GM23338 (cell line): ENCODE results near the gene GTF2H4. TPM values are rescaled to one million over a fixed set of nuclear protein-coding genes. Genes with fewer than 3 reads are reported as not detected.
A peak's percentile ranks its signal among the peaks of the same experiment; 100 is the strongest.

Experiments
- ATAC-seq: fragments of 200-7000 bp; cut with Tn5 transposase; 3 replicates; pipeline ENCODE4 v1.9.1; 2020
- DNase-seq: peaks from one replicate; pipeline ENCODE4 v3.0.0-alpha.2; 2015; ENCODE audit warnings: low spot score
- H2AFZ ChIP-seq: fragments of 200-600 bp; sonication (generic); 2 replicates; pipeline ENCODE4 v1.8.0; 2016; ENCODE audit warnings: antibody characterized with exemption, mild to moderate bottlenecking, moderate library complexity
- H3F3A ChIP-seq: fragments of 200-600 bp; sonication (generic); replicated peaks from 2 replicates; pipeline ENCODE4 v1.8.0; 2017; ENCODE audit warnings: antibody characterized with exemption, mixed run types, low read depth
- H3K27ac ChIP-seq: fragments of 200-600 bp; sonication (generic); 2 replicates; pipeline ENCODE4 v1.6.1; 2016; ENCODE audit warnings: low read depth
- H3K27me3 ChIP-seq: fragments of 200-600 bp; sonication (generic); 2 replicates; pipeline ENCODE4 v1.8.0; 2016; ENCODE audit warnings: mild to moderate bottlenecking, mixed run types, moderate library complexity; ENCODE audit not compliant: insufficient read depth
- H3K36me3 ChIP-seq: fragments of 200-600 bp; sonication (generic); 2 replicates; pipeline ENCODE4 v1.8.0; 2016; ENCODE audit warnings: mild to moderate bottlenecking; ENCODE audit not compliant: insufficient read depth
- H3K4me1 ChIP-seq: fragments of 200-600 bp; sonication (generic); 2 replicates; pipeline ENCODE4 v1.8.0; 2016; ENCODE audit warnings: mild to moderate bottlenecking, moderate library complexity; ENCODE audit not compliant: insufficient read depth
- H3K4me2 ChIP-seq: fragments of 200-600 bp; sonication (generic); 2 replicates; pipeline ENCODE4 v1.7.1; 2017; ENCODE audit warnings: mixed run types
- H3K4me3 ChIP-seq: fragments of 200-600 bp; sonication (generic); 2 replicates; pipeline ENCODE4 v1.6.1; 2016; ENCODE audit warnings: mixed run types
- H3K79me2 ChIP-seq: fragments of 200-600 bp; sonication (generic); replicated peaks from 2 replicates; pipeline ENCODE4 v1.8.0; 2017; ENCODE audit warnings: mild to moderate bottlenecking; ENCODE audit not compliant: insufficient read depth
- H3K9me2 ChIP-seq: fragments of 200-600 bp; sonication (generic); 2 replicates; pipeline ENCODE4 v1.8.0; 2017; ENCODE audit not compliant: insufficient read depth
- H4K20me1 ChIP-seq: fragments of 200-600 bp; sonication (generic); replicated peaks from 2 replicates; pipeline ENCODE4 v1.8.0; 2017; ENCODE audit warnings: mild to moderate bottlenecking; ENCODE audit not compliant: insufficient read depth
- H3K27ac Mint-ChIP-seq: 2 replicates; pipeline ENCODE4 v1.8.0; 2020; ENCODE audit warnings: inconsistent platforms, mild to moderate bottlenecking, moderate library complexity, mixed read lengths
- H3K27me3 Mint-ChIP-seq: 3 replicates; pipeline ENCODE4 v1.8.0; 2022; ENCODE audit warnings: low read depth, mild to moderate bottlenecking, moderate library complexity, mixed read lengths, inconsistent platforms; ENCODE audit not compliant: insufficient read depth, poor library complexity
- H3K36me3 Mint-ChIP-seq: 3 replicates; pipeline ENCODE4 v1.8.0; 2021; ENCODE audit warnings: low read depth, mild to moderate bottlenecking, inconsistent platforms, moderate library complexity, mixed read lengths
- H3K4me1 Mint-ChIP-seq: 3 replicates; pipeline ENCODE4 v1.8.0; 2020; ENCODE audit warnings: mild to moderate bottlenecking, inconsistent platforms, mixed read lengths
- H3K4me3 Mint-ChIP-seq: 3 replicates; pipeline ENCODE4 v1.8.0; 2021; ENCODE audit warnings: moderate library complexity, mild to moderate bottlenecking, inconsistent platforms, mixed read lengths
- H3K9me3 Mint-ChIP-seq: 3 replicates; pipeline ENCODE4 v1.8.0; 2020; ENCODE audit warnings: moderate library complexity, mild to moderate bottlenecking, inconsistent platforms, mixed read lengths
- ETS1 ChIP-seq: IDR thresholded peaks from 2 replicates; pipeline ENCODE4 v1.6.1; 2016; ENCODE audit warnings: antibody characterized with exemption
- EZH2 ChIP-seq: fragments of 200-600 bp; sonication (generic); IDR thresholded peaks from one replicate; pipeline ENCODE4 v1.8.0; 2017; ENCODE audit warnings: antibody characterized with exemption, mild to moderate bottlenecking, low read depth; ENCODE audit not compliant: unreplicated experiment
- NANOG ChIP-seq: IDR thresholded peaks from 2 replicates; pipeline ENCODE4 v1.6.1; 2016; ENCODE audit warnings: antibody characterized with exemption, borderline replicate concordance
- POLR2AphosphoS5 ChIP-seq: IDR thresholded peaks from 2 replicates; pipeline ENCODE4 v1.6.1; 2016; ENCODE audit warnings: antibody characterized with exemption, low read depth
- REST ChIP-seq: IDR thresholded peaks from one replicate; pipeline ENCODE4 v1.6.1; 2018; ENCODE audit warnings: antibody characterized with exemption; ENCODE audit not compliant: unreplicated experiment
- STAT1 ChIP-seq: IDR thresholded peaks from one replicate; pipeline ENCODE4 v1.6.1; 2016; ENCODE audit warnings: antibody characterized with exemption; ENCODE audit not compliant: unreplicated experiment
- ZNF114 ChIP-seq: fragments of 250-450 bp; sonication (Bioruptor Pico); IDR thresholded peaks from 2 replicates; pipeline ENCODE4 v1.5.0; 2020; ENCODE audit warnings: mild to moderate bottlenecking, moderate library complexity
- ZNF331 ChIP-seq: fragments of 250-450 bp; sonication (Bioruptor Pico); IDR thresholded peaks from 2 replicates; pipeline ENCODE4 v1.5.0; 2020; ENCODE audit warnings: low read depth, mild to moderate bottlenecking, moderate library complexity
- polyA plus RNA-seq: library from polyadenylated mRNA; unstranded; fragments of >200 nt; fragmentation: Nextera tagmentation; extraction: Ambion mirVana; gene quantifications from 2 replicates; pipeline ENCODE4 v1.2.1, GENCODE V29; 2016
- total RNA-seq: library from RNA; depleted of rRNA; stranded (reverse); fragments of >200 nt; shearing (Covaris generic); gene quantifications from 2 replicates; pipeline ENCODE4 v1.2.3, GENCODE V29; 2014
- TF ChIP-seq, protein P1 (sequence below): fragments of 250-450 bp; sonication (Bioruptor Pico); IDR thresholded peaks from 2 replicates; pipeline ENCODE4 v1.5.0; 2020; ENCODE audit warnings: mild to moderate bottlenecking, moderate library complexity

GTF2H4 gene
- total and polyA plus RNA-seq, 2 experiments from 2014 or later, result 14.8 to 32.6 TPM

DNA sequence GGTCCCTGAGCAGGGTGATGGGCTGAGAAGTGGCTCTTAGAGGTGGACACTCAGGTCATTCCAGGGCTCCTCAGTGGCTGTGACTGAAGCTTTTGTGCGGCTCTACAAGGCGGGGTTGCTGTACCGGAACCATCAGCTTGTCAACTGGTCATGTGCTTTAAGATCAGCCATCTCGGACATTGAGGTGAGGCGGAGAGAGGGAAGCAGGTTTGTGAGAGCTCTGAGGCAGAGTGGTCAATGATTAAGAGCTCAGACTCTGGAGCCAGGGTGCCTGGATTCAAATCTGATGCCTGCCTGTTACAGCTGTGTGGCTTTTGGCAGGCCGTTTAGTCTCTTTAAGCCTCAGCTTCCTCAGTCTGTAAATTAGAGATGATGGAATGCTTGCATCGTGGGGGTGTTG is 9.0 kb downstream of the GTF2H4 start (continued):
- TF ChIP-seq REST (no peak), ZNF114 (CRISPR knock-in tag) (no peak), NANOG (no peak), ETS1 (no peak), EZH2 (no peak)

DNA sequence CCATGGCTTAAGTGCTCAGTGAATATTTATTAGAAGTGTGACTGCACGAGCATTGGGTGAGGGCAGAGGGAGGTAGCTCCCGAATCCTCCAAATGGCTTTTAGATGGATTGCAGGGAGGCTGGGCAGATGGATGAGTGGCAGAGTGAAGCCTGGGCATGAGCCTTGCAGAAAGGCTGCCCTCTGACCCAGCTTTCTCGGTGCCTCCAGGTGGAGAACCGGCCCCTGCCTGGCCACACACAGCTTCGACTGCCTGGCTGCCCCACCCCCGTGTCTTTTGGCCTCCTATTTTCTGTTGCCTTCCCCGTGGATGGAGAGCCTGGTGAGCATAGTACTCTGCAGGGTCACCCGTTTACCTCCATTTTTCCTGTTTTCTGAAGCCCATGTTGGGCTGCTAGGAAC is 9.5 kb downstream of the GTF2H4 start:
- Histone ChIP-seq H3K9me2 (no peaks in the 10 kb centered on the region), H3K36me3 (peaks cover 3% of the 10 kb centered on the region; the same call in 1 of the 2 replicates), H4K20me1 (no peaks in the 10 kb centered on the region), H3K4me1 (peaks cover 8% of the 10 kb centered on the region; the same call in 1 of the 2 replicates), H3F3A (0 out of 2 replicates have a peak, but pooled peaks cover 17% of the 10 kb centered on the region), H2AFZ (no peak overlapping the region), H3K4me3 (no peak overlapping the region), H3K27me3 (no peaks in the 10 kb centered on the region), H3K4me2 (no peak overlapping the region), H3K27ac (no peak overlapping the region), H3K79me2 (no peaks in the 10 kb centered on the region)
- H3K4me1 Mint-ChIP-seq, result peaks cover 20% of the 10 kb centered on the region
- peak overlapping the region; percentile 18; the same call in 1 of the 2 replicates for H3K27ac Mint-ChIP-seq
- ATAC-seq (no peak), DNase-seq (no peak)
- peaks cover 21% of the 10 kb centered on the region for H3K27me3 Mint-ChIP-seq
- H3K9me3 Mint-ChIP-seq, result no peaks in the 10 kb centered on the region; the same call in 2 of the 3 replicates
- peaks cover 64% of the 10 kb centered on the region for H3K36me3 Mint-ChIP-seq
- H3K4me3 Mint-ChIP-seq, result no peak overlapping the region
- TF ChIP-seq ZNF114 (CRISPR knock-in tag), result no peak
- TF ChIP-seq, protein P1, sequence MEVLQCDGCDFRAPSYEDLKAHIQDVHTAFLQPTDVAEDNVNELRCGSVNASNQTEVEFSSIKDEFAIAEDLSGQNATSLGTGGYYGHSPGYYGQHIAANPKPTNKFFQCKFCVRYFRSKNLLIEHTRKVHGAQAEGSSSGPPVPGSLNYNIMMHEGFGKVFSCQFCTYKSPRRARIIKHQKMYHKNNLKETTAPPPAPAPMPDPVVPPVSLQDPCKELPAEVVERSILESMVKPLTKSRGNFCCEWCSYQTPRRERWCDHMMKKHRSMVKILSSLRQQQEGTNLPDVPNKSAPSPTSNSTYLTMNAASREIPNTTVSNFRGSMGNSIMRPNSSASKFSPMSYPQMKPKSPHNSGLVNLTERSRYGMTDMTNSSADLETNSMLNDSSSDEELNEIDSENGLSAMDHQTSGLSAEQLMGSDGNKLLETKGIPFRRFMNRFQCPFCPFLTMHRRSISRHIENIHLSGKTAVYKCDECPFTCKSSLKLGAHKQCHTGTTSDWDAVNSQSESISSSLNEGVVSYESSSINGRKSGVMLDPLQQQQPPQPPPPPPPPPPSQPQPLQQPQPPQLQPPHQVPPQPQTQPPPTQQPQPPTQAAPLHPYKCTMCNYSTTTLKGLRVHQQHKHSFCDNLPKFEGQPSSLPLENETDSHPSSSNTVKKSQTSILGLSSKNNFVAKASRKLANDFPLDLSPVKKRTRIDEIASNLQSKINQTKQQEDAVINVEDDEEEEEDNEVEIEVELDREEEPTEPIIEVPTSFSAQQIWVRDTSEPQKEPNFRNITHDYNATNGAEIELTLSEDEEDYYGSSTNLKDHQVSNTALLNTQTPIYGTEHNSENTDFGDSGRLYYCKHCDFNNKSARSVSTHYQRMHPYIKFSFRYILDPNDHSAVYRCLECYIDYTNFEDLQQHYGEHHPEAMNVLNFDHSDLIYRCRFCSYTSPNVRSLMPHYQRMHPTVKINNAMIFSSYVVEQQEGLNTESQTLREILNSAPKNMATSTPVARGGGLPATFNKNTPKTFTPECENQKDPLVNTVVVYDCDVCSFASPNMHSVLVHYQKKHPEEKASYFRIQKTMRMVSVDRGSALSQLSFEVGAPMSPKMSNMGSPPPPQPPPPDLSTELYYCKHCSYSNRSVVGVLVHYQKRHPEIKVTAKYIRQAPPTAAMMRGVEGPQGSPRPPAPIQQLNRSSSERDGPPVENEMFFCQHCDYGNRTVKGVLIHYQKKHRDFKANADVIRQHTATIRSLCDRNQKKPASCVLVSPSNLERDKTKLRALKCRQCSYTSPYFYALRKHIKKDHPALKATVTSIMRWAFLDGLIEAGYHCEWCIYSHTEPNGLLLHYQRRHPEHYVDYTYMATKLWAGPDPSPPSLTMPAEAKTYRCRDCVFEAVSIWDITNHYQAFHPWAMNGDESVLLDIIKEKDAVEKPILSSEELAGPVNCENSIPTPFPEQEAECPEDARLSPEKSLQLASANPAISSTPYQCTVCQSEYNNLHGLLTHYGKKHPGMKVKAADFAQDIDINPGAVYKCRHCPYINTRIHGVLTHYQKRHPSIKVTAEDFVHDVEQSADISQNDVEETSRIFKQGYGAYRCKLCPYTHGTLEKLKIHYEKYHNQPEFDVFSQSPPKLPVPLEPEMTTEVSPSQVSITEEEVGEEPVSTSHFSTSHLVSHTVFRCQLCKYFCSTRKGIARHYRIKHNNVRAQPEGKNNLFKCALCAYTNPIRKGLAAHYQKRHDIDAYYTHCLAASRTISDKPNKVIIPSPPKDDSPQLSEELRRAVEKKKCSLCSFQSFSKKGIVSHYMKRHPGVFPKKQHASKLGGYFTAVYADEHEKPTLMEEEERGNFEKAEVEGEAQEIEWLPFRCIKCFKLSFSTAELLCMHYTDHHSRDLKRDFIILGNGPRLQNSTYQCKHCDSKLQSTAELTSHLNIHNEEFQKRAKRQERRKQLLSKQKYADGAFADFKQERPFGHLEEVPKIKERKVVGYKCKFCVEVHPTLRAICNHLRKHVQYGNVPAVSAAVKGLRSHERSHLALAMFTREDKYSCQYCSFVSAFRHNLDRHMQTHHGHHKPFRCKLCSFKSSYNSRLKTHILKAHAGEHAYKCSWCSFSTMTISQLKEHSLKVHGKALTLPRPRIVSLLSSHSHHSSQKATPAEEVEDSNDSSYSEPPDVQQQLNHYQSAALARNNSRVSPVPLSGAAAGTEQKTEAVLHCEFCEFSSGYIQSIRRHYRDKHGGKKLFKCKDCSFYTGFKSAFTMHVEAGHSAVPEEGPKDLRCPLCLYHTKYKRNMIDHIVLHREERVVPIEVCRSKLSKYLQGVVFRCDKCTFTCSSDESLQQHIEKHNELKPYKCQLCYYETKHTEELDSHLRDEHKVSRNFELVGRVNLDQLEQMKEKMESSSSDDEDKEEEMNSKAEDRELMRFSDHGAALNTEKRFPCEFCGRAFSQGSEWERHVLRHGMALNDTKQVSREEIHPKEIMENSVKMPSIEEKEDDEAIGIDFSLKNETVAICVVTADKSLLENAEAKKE, result no peak
- no peak for TF ChIP-seq ETS1
- TF ChIP-seq ZNF331, result no peak
- TF ChIP-seq REST, result no peak
- TF ChIP-seq STAT1, result no peak
- no peak for TF ChIP-seq POLR2AphosphoS5
